Measurements from ENCODE around the gene CFAP45. TPM values are rescaled to one million over a fixed set of nuclear protein-coding genes. Genes with fewer than 3 reads are reported as not detected.
A peak's percentile ranks its signal among the peaks of the same experiment; 100 is the strongest.

Gene CFAP45
- total and polyA plus RNA-seq, 2 of the 8 experiments (the other 6 are each of a cell fraction or from before 2014, with no cell fraction given), result 0.05 TPM; not detected in 1

DNA sequence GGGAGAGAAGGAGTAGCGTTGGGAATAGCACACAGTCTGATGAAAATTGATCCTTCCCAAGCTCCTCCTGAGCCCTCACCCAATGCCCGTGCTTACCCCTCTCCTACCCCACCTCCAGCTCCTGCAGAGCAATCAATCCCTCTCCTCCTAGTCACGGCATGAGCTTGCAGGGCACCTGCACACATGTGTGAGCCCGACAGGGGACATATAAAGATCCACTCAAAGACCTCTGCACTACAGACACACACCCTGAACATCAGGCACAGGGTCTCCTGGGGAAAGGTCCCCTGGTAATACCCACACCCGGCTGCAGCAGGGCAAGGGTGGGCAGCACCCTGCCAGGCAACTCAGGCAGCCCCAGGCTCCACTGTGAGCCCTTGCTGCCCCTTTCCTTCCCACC lies 37.9 kb downstream of the CFAP45 start:
- no peak overlapping the region for H2BK5ac ChIP-seq (ENCODE audit: low read depth, low read length)
- H3K14ac ChIP-seq (ENCODE audit: insufficient read length), result no peak overlapping the region
- H3K4ac ChIP-seq (replicated peaks; ENCODE audit: insufficient read length, low read depth, low read length), result no peak overlapping the region
- CTCF ChIA-PET (ENCODE audit: partially characterized antibody), result interaction anchor here (0.9 to 14.8 kb wide), 8 partner anchors 10 to 145 kb away, joined by 3 to 111 read pairs (median 7); no protein-coding TSS in a partner anchor
- no peaks in the 10 kb centered on the region for H3K36me3 ChIP-seq (ENCODE audit: control insufficient read depth in 2 of 4, insufficient read depth in 4 of 4, low read length in 3 of 4)
- H3K27me3 ChIP-seq (replicated peaks in 1 of 4; ENCODE audit: control insufficient read depth in 3 of 4, extremely low read depth in 1 of 4, insufficient read depth in 3 of 4, low read length in 3 of 4), result no peaks in the 10 kb centered on the region; a peak in 2 of 7 replicates
- H3K4me3 ChIP-seq (ENCODE audit: extremely low read depth in 1 of 4, insufficient read depth in 2 of 4, low read depth in 3 of 4, low read length in 4 of 4), result no peak overlapping the region
- H4K8ac ChIP-seq (ENCODE audit: extremely low read depth, insufficient read depth, low read length), result no peak overlapping the region; the same call in 1 of the 2 replicates
- peaks cover 0 to 2% (median 0%) of the 10 kb centered on the region in 4 experiments; a peak in 2 of 7 replicates for H3K4me1 ChIP-seq (replicated peaks in 1 of 4; ENCODE audit: control insufficient read depth in 3 of 4, insufficient read depth in 4 of 4, low read length in 3 of 4)
- H4K91ac ChIP-seq (replicated peaks; ENCODE audit: insufficient read length, low read length), result no peak overlapping the region
- no peak overlapping the region for H4K5ac ChIP-seq (ENCODE audit: insufficient read length, low read depth, low read length)
- no peak overlapping the region for H3K27ac ChIP-seq (ENCODE audit: low read depth, low read length)
- no peak overlapping the region for H3K56ac ChIP-seq (replicated peaks; ENCODE audit: insufficient read length, low read depth, low read length)
- no peak overlapping the region for H3K23ac ChIP-seq (ENCODE audit: insufficient read length)
- H2BK12ac ChIP-seq (ENCODE audit: low read depth, low read length), result 0 out of 2 replicates have a peak overlapping the region, but pooled peaks have one; percentile 6
- peak overlapping the region; percentile 48; the same call in 1 of the 2 replicates for H3K18ac ChIP-seq (ENCODE audit: extremely low read depth, low read length)
- no peak overlapping the region for H2AK5ac ChIP-seq (ENCODE audit: low read depth, low read length)
- no peak overlapping the region for H2AFZ ChIP-seq (ENCODE audit: low read length)
- no peak for FAIRE-seq
- TF ChIP-seq POU5F1 (IDR thresholded peaks at IDR 0.05; ENCODE audit: low read depth, low read length), result no peak
- no peak for TF ChIP-seq BACH1 (IDR thresholded peaks at IDR 0.05; ENCODE audit: low read length)
- TF ChIP-seq ZNF274 (IDR thresholded peaks at IDR 0.05; ENCODE audit: borderline replicate concordance, extremely low read depth, low read length), result no peak
- no peak for TF ChIP-seq HDAC6 (IDR thresholded peaks at IDR 0.05; ENCODE audit: low read depth, low read length)
- H3K79me1 ChIP-seq (ENCODE audit: low read depth, low read length), result no peaks in the 10 kb centered on the region
- H3K9me3 ChIP-seq (ENCODE audit: insufficient read depth in 2 of 2, low read depth in 1 of 2, low read length in 1 of 2), result no peaks in the 10 kb centered on the region
- H4K20me1 ChIP-seq (replicated peaks in 1 of 2; ENCODE audit: control insufficient read depth in 1 of 2, insufficient read depth in 2 of 2, low read length in 2 of 2), result no peaks in the 10 kb centered on the region
- WGBS, 2 experiments (ENCODE audit: extremely low coverage in 1 of 2, insufficient coverage in 1 of 2, insufficient read length in 1 of 2, insufficient replicate concordance in 2 of 2, low coverage in 1 of 2, low lambda C conversion rate in 2 of 2, missing lambda C conversion rate in 1 of 2), result 75% methylated on average over 5 of the region's 5 CpGs; no CpG with 5 or more reads in 1 of the 2 experiments
- POLR2A ChIA-PET (ENCODE audit: partially characterized antibody), result no interaction called here
- no peaks in the 10 kb centered on the region for H3K79me2 ChIP-seq (ENCODE audit: control insufficient read depth in 1 of 2, insufficient read depth in 2 of 2, low read length in 2 of 2)
- no peak overlapping the region for H3K9ac ChIP-seq (replicated peaks in 1 of 4; ENCODE audit: extremely low read depth in 1 of 4, low read depth in 3 of 4, low read length in 3 of 4)
- H2BK120ac ChIP-seq (replicated peaks; ENCODE audit: low read depth, low read length), result no peak overlapping the region
- H2BK15ac ChIP-seq (ENCODE audit: low read length), result no peak overlapping the region
- no peak overlapping the region for H3K4me2 ChIP-seq (ENCODE audit: insufficient read depth in 1 of 2, low read depth in 2 of 2, low read length in 2 of 2)
- DNase-seq (ENCODE audit: low read depth in 1 of 2, low spot score in 2 of 2), result no peak
- no peaks in the 10 kb centered on the region for H3K23me2 ChIP-seq (ENCODE audit: low read depth, low read length)
- no peak overlapping the region for H2BK20ac ChIP-seq (ENCODE audit: low read length)

All from H1 (cell line).